RWPE1 (cell line): Measurements from ENCODE around the gene TRAIP.

Experiments used
- CTCF ChIA-PET: fragments of 350-600 bp; sonication (Branson Sonifier 250); formaldehyde crosslinking; extraction: SDS; loops from one replicate; lab custom pipeline; 2021; lab: Yijun Ruan, JAX
- POLR2A ChIA-PET: fragments of 400-600 bp; formaldehyde crosslinking; extraction: SDS; loops from one replicate; lab custom pipeline; 2020; ENCODE audit warnings: antibody characterized with exemption; ENCODE audit not compliant: low non-redundant PET; lab: Yijun Ruan, JAX
- DNase-seq: peaks from one replicate; pipeline ENCODE4 v3.0.0; 2012; ENCODE audit warnings: low spot score
- H3K27ac ChIP-seq: fragments of 450-650 bp; 2 replicates; pipeline ENCODE4 v1.5.1; 2017
- TF ChIP-seq, protein P1 (sequence below): fragments of 450-650 bp; conservative IDR thresholded peaks from 2 replicates; pipeline ENCODE4 v1.5.1; 2017; ENCODE audit warnings: low read depth, mild to moderate bottlenecking

Gene TRAIP

GRCh38 chr3:49804141-49805041 is 52.0 kb downstream of the TRAIP start:
- ChIA-PET POLR2A (no interaction called here), CTCF (interaction anchor here (0.6 to 5.7 kb wide), 3 partner anchors 35 to 125 kb away, joined by 3 to 40 read pairs (median 3); partner anchors contain the start of gene MON1A)
- no peak for DNase-seq
- peak overlapping the region; percentile 98 for H3K27ac ChIP-seq
- TF ChIP-seq, protein P1, sequence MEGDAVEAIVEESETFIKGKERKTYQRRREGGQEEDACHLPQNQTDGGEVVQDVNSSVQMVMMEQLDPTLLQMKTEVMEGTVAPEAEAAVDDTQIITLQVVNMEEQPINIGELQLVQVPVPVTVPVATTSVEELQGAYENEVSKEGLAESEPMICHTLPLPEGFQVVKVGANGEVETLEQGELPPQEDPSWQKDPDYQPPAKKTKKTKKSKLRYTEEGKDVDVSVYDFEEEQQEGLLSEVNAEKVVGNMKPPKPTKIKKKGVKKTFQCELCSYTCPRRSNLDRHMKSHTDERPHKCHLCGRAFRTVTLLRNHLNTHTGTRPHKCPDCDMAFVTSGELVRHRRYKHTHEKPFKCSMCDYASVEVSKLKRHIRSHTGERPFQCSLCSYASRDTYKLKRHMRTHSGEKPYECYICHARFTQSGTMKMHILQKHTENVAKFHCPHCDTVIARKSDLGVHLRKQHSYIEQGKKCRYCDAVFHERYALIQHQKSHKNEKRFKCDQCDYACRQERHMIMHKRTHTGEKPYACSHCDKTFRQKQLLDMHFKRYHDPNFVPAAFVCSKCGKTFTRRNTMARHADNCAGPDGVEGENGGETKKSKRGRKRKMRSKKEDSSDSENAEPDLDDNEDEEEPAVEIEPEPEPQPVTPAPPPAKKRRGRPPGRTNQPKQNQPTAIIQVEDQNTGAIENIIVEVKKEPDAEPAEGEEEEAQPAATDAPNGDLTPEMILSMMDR = no peak

DNA sequence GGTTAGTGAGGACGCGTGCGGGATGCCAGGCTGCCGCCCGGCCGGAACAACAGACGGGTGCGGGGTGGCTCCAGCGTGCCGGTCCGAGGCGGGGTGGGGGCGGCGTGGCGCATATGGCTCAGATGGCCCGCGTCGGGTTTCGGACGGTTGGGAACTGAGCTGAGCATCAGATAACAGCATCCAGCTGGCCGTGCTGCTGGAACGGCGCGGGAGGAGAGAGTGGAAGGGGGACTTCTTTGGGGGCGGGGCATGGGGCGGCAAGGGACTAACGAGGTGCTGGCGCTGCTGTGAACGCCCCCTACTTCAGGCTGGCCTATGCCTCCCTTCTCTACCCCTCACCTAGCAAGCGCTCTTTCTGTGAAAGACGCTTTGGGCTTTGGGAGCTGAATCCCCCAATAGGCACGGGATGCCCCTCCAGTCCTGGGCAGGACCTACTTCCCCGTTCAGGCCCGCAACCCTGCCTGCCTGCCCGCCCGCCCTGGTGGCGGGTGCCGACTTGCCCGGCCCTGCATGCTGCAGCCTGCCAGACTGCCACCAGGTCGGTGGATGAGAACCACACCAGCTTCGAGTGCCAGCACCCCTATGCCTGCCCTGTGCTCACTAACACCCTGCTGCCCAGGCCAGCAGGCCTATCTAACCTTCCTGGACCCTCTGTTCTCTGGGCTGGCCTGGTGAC is 52.8 kb downstream of the TRAIP start:
- CTCF ChIA-PET = interaction anchor here (1.3 to 5.7 kb wide), 3 partner anchors 36 to 98 kb away, joined by 3 to 40 read pairs (median 9); no protein-coding TSS in a partner anchor
- POLR2A ChIA-PET = interaction anchor here (0.6 to 0.7 kb wide), 3 partner anchors 46 to 102 kb away, joined by 3 to 9 read pairs (median 4); no protein-coding TSS in a partner anchor
- H3K27ac ChIP-seq = peak overlapping the region; percentile 98
- TF ChIP-seq, protein P1 = no peak
- peak; percentile 68 for DNase-seq

- peak; percentile 77 for DNase-seq
- TF ChIP-seq, protein P1 = peak; percentile 92
- H3K27ac ChIP-seq = peak within 1 kb of the TSS; percentile 98
- POLR2A ChIA-PET = interaction anchor here (0.6 to 0.7 kb wide), 3 partner anchors 47 to 103 kb away, joined by 3 to 9 read pairs (median 4); no protein-coding TSS in a partner anchor
- CTCF ChIA-PET = interaction anchor here (0.6 to 5.7 kb wide), 5 partner anchors 11 to 49 kb away, joined by 3 to 40 read pairs (median 4); partner anchors contain the start of gene UBA7
Measured at GRCh38 chr3:49802719-49803464, 53.5 kb downstream of the TRAIP start, which contains the start of gene INKA1. TSS of gene INKA1 (plus strand) at chr3:49803261. CDS start at chr3:49803393, 132 bp downstream.

DNA sequence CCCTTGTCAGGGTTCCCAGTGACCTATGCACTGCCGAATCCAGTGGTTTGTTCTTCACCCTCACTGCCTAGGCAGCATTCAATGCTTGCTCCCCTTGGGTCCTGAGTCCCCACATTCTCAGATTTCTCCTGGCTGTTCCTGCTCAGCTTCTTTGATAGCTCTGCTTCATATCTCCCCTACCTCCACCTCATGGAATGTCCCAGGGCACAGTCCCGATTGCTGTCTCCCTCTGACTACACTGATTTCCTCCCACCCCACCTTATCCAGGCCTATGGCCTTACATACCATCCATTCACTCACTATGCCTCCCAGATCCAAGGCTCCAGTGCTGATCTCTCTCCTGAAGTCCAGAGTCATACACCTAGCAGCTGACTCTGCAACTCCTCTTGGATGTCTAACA is 55.2 kb downstream of the TRAIP start:
- no peak overlapping the region for H3K27ac ChIP-seq
- TF ChIP-seq, protein P1 = no peak
- CTCF ChIA-PET = interaction anchor here (5.7 kb wide), 1 partner anchor 38 kb away, joined by 40 read pairs; no protein-coding TSS in a partner anchor
- DNase-seq = no peak
- POLR2A ChIA-PET = no interaction called here

GRCh38 chr3:49799761-49800160 is 56.6 kb downstream of the TRAIP start, which contains the start of gene CDHR4:
TSS of gene CDHR4 (minus strand) at chr3:49799873. CDS start at chr3:49799812, 61 bp downstream.
- DNase-seq = peak; percentile 79
- POLR2A ChIA-PET = no interaction called here
- TF ChIP-seq, protein P1 = no peak
- CTCF ChIA-PET = interaction anchor here (5.7 kb wide), 1 partner anchor 40 kb away, joined by 40 read pairs; no protein-coding TSS in a partner anchor
- peak within 1 kb of the TSS; percentile 73 for H3K27ac ChIP-seq
